ENCODE results near the gene C6orf62.
A peak's percentile ranks its signal among the peaks of the same experiment; 100 is the strongest.

Gene C6orf62

GRCh38 chr6:24749297-24749696, 30.3 kb upstream of the C6orf62 start (continued):
- TF ChIP-seq ZNF70 (CRISPR knock-in tag; IDR thresholded peaks at IDR 0.05): no peak
- no peak for TF ChIP-seq BACH2 (CRISPR knock-in tag; IDR thresholded peaks at IDR 0.05; ENCODE audit: borderline replicate concordance)
- no peak for TF ChIP-seq PPARA (CRISPR knock-in tag; IDR thresholded peaks at IDR 0.05; ENCODE audit: borderline replicate concordance)
- no peak for TF ChIP-seq POU6F1 (CRISPR knock-in tag; IDR thresholded peaks at IDR 0.05; ENCODE audit: borderline replicate concordance, low read depth)

GRCh38 chr6:24744911-24745310, 26.0 kb upstream of the C6orf62 start:
- ATAC-seq: no peak
- TF ChIP-seq ZFP3 (CRISPR knock-in tag; IDR thresholded peaks at IDR 0.05) (no peak), PATZ1 (CRISPR knock-in tag; IDR thresholded peaks at IDR 0.05; ENCODE audit: borderline replicate concordance) (no peak), TOX (CRISPR knock-in tag; IDR thresholded peaks at IDR 0.05; ENCODE audit: borderline replicate concordance) (no peak), CREB5 (CRISPR knock-in tag; IDR thresholded peaks at IDR 0.05; ENCODE audit: low read depth) (no peak), GLIS3 (CRISPR knock-in tag; IDR thresholded peaks at IDR 0.05) (no peak), SNAI2 (CRISPR knock-in tag; IDR thresholded peaks at IDR 0.05) (no peak), RARB (CRISPR knock-in tag; IDR thresholded peaks at IDR 0.05) (no peak), ZC3H10 (CRISPR knock-in tag; IDR thresholded peaks at IDR 0.05) (no peak)

GRCh38 chr6:24743944-24744335, 25.0 kb upstream of the C6orf62 start:
- ATAC-seq: no peak
- TF ChIP-seq TSHZ2 (CRISPR knock-in tag; IDR thresholded peaks at IDR 0.05): no peak
- TF ChIP-seq BACH2 (CRISPR knock-in tag; IDR thresholded peaks at IDR 0.05; ENCODE audit: borderline replicate concordance): no peak
- no peak for TF ChIP-seq ZFP30 (CRISPR knock-in tag; IDR thresholded peaks at IDR 0.05)
- no peak for TF ChIP-seq CSRNP3 (CRISPR knock-in tag; IDR thresholded peaks at IDR 0.05)

- peak; percentile 96 for ATAC-seq
- no peak for TF ChIP-seq ARNTL (CRISPR knock-in tag; IDR thresholded peaks at IDR 0.05; ENCODE audit: borderline replicate concordance, low read depth)
- TF ChIP-seq ISL1 (CRISPR knock-in tag; IDR thresholded peaks at IDR 0.05): peak; percentile 78
- 0 out of 2 replicates have a peak, but pooled peaks have one; percentile 4 for TF ChIP-seq TOX (CRISPR knock-in tag; IDR thresholded peaks at IDR 0.05; ENCODE audit: borderline replicate concordance)
- TF ChIP-seq ZC3H10 (CRISPR knock-in tag; IDR thresholded peaks at IDR 0.05): peak; percentile 44; the same call in 1 of the 2 replicates
Observed at GRCh38 chr6:24743265-24743943, 24.4 kb upstream of the C6orf62 start.

Measured in SK-N-SH treated with all-trans-retinoic acid at 6 μM for 48 hours (cell line).